Mesenchymal stem cell (in vitro differentiated cells and primary cell): ENCODE data around the gene TTLL11.

Experiments used
- DNase-seq: peaks from one replicate; pipeline ENCODE4 v3.0.0-alpha.2; 2013
- H2AFZ ChIP-seq: one replicate; pipeline ENCODE4 v1.6.1; 2013; ENCODE audit warnings: low read depth, mild to moderate bottlenecking, control low read depth, inconsistent platforms, low read length, moderate library complexity
- H2AK5ac ChIP-seq: 2 replicates; pipeline ENCODE4 v1.6.1; 2013; ENCODE audit warnings: low read length, moderate library complexity, mild to moderate bottlenecking, inconsistent platforms; ENCODE audit not compliant: severe bottlenecking
- H2BK120ac ChIP-seq: one replicate; pipeline ENCODE4 v1.6.1; 2013; ENCODE audit warnings: low read depth, mild to moderate bottlenecking, inconsistent platforms, low read length, moderate library complexity
- H2BK12ac ChIP-seq, 2 experiments: one replicate each; pipeline ENCODE4 v1.6.1; 2013; ENCODE audit warnings: inconsistent platforms in 2 of 2, low read length in 2 of 2, mild to moderate bottlenecking in 2 of 2, moderate library complexity in 2 of 2, control low read depth in 1 of 2
- H2BK15ac ChIP-seq: one replicate; pipeline ENCODE4 v1.6.1; 2013; ENCODE audit warnings: mild to moderate bottlenecking, low read depth, inconsistent platforms; ENCODE audit not compliant: poor library complexity, severe bottlenecking
- H2BK5ac ChIP-seq: 2 replicates; pipeline ENCODE4 v1.6.1; 2013; ENCODE audit warnings: low read depth, mild to moderate bottlenecking, low read length, control low read depth, inconsistent platforms; ENCODE audit not compliant: poor library complexity, severe bottlenecking
- H3K14ac ChIP-seq, 2 experiments: one replicate each; pipeline ENCODE4 v1.6.1; 2013; ENCODE audit warnings: inconsistent platforms in 2 of 2, low read length in 2 of 2, control low read depth in 1 of 2, mild to moderate bottlenecking in 1 of 2, moderate library complexity in 1 of 2
- H3K18ac ChIP-seq, 2 experiments: one replicate each; pipeline ENCODE4 v1.6.1; 2013; ENCODE audit warnings: inconsistent platforms in 2 of 2, low read length in 2 of 2, control low read depth in 1 of 2, low read depth in 1 of 2, mild to moderate bottlenecking in 1 of 2
- H3K23ac ChIP-seq, 2 experiments: one replicate each; pipeline ENCODE4 v1.6.1; 2013; ENCODE audit warnings: inconsistent platforms in 2 of 2, low read length in 2 of 2, mild to moderate bottlenecking in 2 of 2, moderate library complexity in 2 of 2, control low read depth in 1 of 2
- H3K27ac ChIP-seq: 2 replicates; pipeline ENCODE4 v1.5.1; 2013; ENCODE audit warnings: mild to moderate bottlenecking, moderate library complexity, low read length, control low read depth, inconsistent platforms; ENCODE audit not compliant: poor library complexity, severe bottlenecking
- H3K27me3 ChIP-seq, 2 experiments: 2 replicates each; pipeline versions ENCODE4 v1.6.1 to v1.7.0; 2013; ENCODE audit warnings: low read length in 2 of 2, mild to moderate bottlenecking in 2 of 2, moderate library complexity in 2 of 2, control low read depth in 1 of 2, inconsistent platforms in 1 of 2; ENCODE audit not compliant: control insufficient read depth in 1 of 2, insufficient read depth in 1 of 2
- H3K36me3 ChIP-seq, 2 experiments: 2 replicates each; pipeline versions ENCODE4 v1.6.1 to v1.7.0; 2013; ENCODE audit warnings: low read length in 2 of 2, control low read depth in 1 of 2, inconsistent platforms in 1 of 2, low read depth in 1 of 2, mild to moderate bottlenecking in 1 of 2; ENCODE audit not compliant: insufficient read depth in 2 of 2, control insufficient read depth in 1 of 2
- H3K4ac ChIP-seq, 2 experiments: one replicate each; pipeline ENCODE4 v1.6.1; 2013; ENCODE audit warnings: inconsistent platforms in 2 of 2, low read length in 2 of 2, mild to moderate bottlenecking in 2 of 2, moderate library complexity in 2 of 2, control low read depth in 1 of 2, low read depth in 1 of 2
- H3K4me1 ChIP-seq: 2 replicates; pipeline ENCODE4 v1.6.1; 2013; ENCODE audit warnings: low read depth, low read length, control low read depth; ENCODE audit not compliant: control insufficient read depth, insufficient read depth
- H3K4me2 ChIP-seq: 2 replicates; pipeline ENCODE4 v1.6.1; 2013; ENCODE audit warnings: low read length, mild to moderate bottlenecking, inconsistent platforms; ENCODE audit not compliant: poor library complexity, severe bottlenecking
- H3K4me3 ChIP-seq, 2 experiments: 2 replicates each; pipeline versions ENCODE4 v1.5.1 to v1.7.0; 2013; ENCODE audit warnings: low read length in 2 of 2, mild to moderate bottlenecking in 2 of 2, control low read depth in 1 of 2, low read depth in 1 of 2; ENCODE audit not compliant: insufficient read depth in 1 of 2
- H3K79me1 ChIP-seq: replicated peaks from 2 replicates; pipeline ENCODE4 v1.6.1; 2013; ENCODE audit warnings: mild to moderate bottlenecking, control low read depth, low read length, inconsistent platforms; ENCODE audit not compliant: poor library complexity, severe bottlenecking
- H3K9ac ChIP-seq: 2 replicates; pipeline ENCODE4 v1.7.0; 2013; ENCODE audit warnings: mild to moderate bottlenecking, low read length, moderate library complexity
- H3K9me3 ChIP-seq: 2 replicates; pipeline ENCODE4 v1.7.0; 2013; ENCODE audit warnings: mild to moderate bottlenecking, low read length; ENCODE audit not compliant: control insufficient read depth
- H4K8ac ChIP-seq: one replicate; pipeline ENCODE4 v1.6.1; 2013; ENCODE audit warnings: inconsistent platforms, mild to moderate bottlenecking, low read length, moderate library complexity
- H4K91ac ChIP-seq: one replicate; pipeline ENCODE4 v1.6.1; 2013; ENCODE audit warnings: mild to moderate bottlenecking, low read length, inconsistent platforms
- WGBS: methylation state at CpG from one replicate; pipeline ENCODE4 v1.1.7; 2013; ENCODE audit warnings: mixed read lengths; 5-methylcytosine and 5-hydroxymethylcytosine counted together

Gene TTLL11

DNA sequence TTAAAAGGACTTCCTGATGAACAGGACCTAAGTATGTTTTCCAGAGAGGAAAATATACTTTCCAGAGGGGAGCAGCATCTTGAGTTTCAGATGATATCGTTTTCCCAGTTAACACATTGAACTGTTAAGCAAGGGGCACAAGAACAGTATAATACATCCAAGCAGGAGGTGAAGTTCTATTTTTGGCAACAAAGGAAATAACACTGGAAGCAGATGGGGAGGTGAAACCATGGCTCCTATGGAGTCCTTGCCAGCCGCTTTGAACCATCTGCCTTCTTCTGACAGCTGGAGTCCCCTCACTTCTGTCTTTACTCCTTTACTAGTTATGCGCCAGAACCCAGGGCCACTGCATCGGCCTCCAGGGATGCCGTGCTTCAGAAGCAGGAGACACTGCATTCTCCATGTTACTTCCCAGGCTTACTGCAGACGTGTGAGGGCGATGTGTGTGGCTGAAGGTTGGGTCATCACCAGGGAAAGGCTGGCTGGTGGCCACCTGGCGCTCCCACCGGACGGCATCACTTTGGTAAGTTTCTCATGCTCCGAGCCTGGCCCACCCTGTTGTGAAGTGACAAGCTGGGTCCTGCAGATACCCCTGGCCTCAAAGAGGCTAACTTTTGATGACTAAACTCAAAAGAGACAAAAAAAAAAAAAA is 77.8 kb downstream of the TTLL11 start:
- Histone ChIP-seq H2BK120ac (no peak overlapping the region), H2BK5ac (no peak overlapping the region), H3K36me3 (no peaks in the 10 kb centered on the region), H3K4me2 (no peak overlapping the region), H3K14ac (no peak overlapping the region), H3K9me3 (no peaks in the 10 kb centered on the region), H3K79me1 (no peaks in the 10 kb centered on the region), H4K91ac (no peak overlapping the region), H2BK15ac (no peak overlapping the region), H2AK5ac (no peak overlapping the region), H3K23ac (no peak overlapping the region), H2AFZ (no peak overlapping the region), H3K27ac (no peak overlapping the region), H3K18ac (no peak overlapping the region), H4K8ac (no peak overlapping the region), H3K27me3 (no peaks in the 10 kb centered on the region), H3K9ac (no peak overlapping the region), H3K4me1 (no peaks in the 10 kb centered on the region), H2BK12ac (no peak overlapping the region), H3K4ac (no peak overlapping the region), H3K4me3 (no peak overlapping the region)
- 86% methylated on average over 10 of the region's 11 CpGs for WGBS
- DNase-seq = no peak

DNA sequence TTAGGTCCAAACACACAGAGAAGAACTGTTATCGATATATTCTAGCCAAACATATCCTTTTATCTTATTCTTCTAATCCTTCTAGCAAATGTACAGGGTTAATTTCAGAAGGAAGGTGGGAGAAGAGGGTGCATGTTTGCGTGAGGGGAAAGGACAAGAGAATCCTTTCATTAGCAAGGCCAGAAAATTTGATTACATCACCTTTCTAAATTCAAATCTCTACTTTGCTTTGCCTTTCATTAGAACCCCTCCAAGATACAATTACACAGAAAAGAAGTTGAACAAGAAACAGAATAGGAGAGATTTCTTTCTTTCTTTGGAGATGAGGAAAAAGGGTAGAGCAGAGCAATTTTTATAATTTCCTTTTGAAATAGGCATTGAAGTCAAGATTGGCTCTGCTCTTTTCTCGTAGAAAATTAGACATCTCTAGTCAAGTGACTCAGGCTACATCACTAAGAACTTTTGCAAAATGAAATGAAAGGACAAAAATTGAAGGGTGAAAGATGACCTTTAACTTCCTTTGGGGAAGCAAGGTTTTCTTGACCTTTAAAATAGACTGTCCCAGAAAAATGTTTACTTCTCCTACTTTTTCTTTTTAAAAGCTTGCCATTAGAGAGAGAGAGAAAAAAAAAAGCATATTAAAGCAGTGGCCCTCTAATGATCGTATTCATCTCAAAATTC is 81.2 kb downstream of the TTLL11 start:
- H3K4ac ChIP-seq = no peak overlapping the region
- H3K36me3 ChIP-seq = no peaks in the 10 kb centered on the region
- no peak overlapping the region for H2BK12ac ChIP-seq
- H3K79me1 ChIP-seq = no peaks in the 10 kb centered on the region
- H3K14ac ChIP-seq = no peak overlapping the region
- H2BK120ac ChIP-seq = no peak overlapping the region
- no peak for DNase-seq
- no peaks in the 10 kb centered on the region for H3K4me1 ChIP-seq
- no peak overlapping the region for H3K4me3 ChIP-seq
- H2AK5ac ChIP-seq = no peak overlapping the region
- H4K8ac ChIP-seq = no peak overlapping the region
- no peak overlapping the region for H4K91ac ChIP-seq
- no peak overlapping the region for H3K18ac ChIP-seq
- H2AFZ ChIP-seq = no peak overlapping the region
- no peak overlapping the region for H3K4me2 ChIP-seq
- no peak overlapping the region for H2BK15ac ChIP-seq
- no peak overlapping the region for H3K9ac ChIP-seq
- no peak overlapping the region for H3K27ac ChIP-seq
- no peaks in the 10 kb centered on the region for H3K9me3 ChIP-seq
- H2BK5ac ChIP-seq = no peak overlapping the region
- H3K27me3 ChIP-seq = no peaks in the 10 kb centered on the region
- no peak overlapping the region for H3K23ac ChIP-seq
- WGBS = no CpG with 5 or more reads among the region's 4 CpGs

DNA sequence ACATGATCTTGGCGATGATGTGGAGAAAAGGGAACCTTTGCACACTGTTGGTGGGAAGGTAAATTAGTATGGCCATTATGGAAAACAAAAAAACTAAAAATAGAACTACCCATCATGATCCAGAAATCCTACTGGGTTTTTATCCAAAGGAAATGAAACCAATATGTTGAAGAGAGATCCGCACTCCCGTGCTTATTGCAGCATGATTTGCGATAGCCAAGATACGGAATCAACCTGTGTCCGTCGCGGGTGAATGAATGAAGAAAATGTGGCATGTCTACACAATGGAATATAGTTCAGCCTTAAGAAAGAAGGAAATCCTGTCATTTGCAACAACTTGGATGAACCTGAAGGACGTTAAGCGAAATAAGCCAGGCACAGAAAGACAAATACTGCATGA is 84.5 kb downstream of the TTLL11 start:
- Histone ChIP-seq H3K9ac (no peak overlapping the region), H2BK12ac (no peak overlapping the region), H3K27me3 (no peaks in the 10 kb centered on the region), H3K36me3 (no peaks in the 10 kb centered on the region), H4K91ac (no peak overlapping the region), H2BK120ac (no peak overlapping the region), H3K14ac (no peak overlapping the region), H3K9me3 (no peaks in the 10 kb centered on the region), H2BK5ac (no peak overlapping the region), H3K4me1 (no peaks in the 10 kb centered on the region), H2BK15ac (no peak overlapping the region), H2AFZ (no peak overlapping the region), H2AK5ac (no peak overlapping the region), H3K18ac (no peak overlapping the region), H3K27ac (no peak overlapping the region), H3K23ac (no peak overlapping the region), H4K8ac (no peak overlapping the region), H3K4ac (no peak overlapping the region), H3K4me3 (peak overlapping the region in 1 of 2 experiments; percentile 46), H3K4me2 (no peak overlapping the region), H3K79me1 (no peaks in the 10 kb centered on the region)
- no peak for DNase-seq
- WGBS = 94% methylated on average over 9 of the region's 10 CpGs

DNA sequence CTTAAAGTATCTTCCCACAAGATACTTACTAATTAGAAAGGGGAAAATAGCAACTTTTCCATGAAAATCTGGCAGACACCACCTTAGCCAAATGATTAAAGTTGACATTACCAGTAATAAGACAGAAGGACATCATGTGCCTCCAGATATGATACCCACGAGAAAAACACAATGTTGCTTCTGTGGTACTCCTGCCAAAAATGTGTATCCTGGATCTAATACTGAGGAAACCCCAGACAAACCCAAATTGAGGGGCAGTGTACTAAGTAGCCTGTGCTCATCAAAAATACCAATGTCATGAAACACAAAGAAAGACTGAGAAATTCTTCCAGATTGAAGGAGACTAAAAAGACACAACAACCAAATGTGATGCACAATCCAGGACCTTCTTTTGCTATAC is 85.3 kb downstream of the TTLL11 start:
- Histone ChIP-seq H3K23ac (no peak overlapping the region), H4K91ac (no peak overlapping the region), H2BK15ac (no peak overlapping the region), H3K18ac (no peak overlapping the region), H3K36me3 (no peaks in the 10 kb centered on the region), H3K27ac (no peak overlapping the region), H3K4ac (no peak overlapping the region), H3K4me2 (no peak overlapping the region), H3K9ac (no peak overlapping the region), H3K27me3 (no peaks in the 10 kb centered on the region), H3K79me1 (no peaks in the 10 kb centered on the region), H4K8ac (no peak overlapping the region), H2AK5ac (no peak overlapping the region), H2BK5ac (no peak overlapping the region), H3K9me3 (no peaks in the 10 kb centered on the region), H2AFZ (no peak overlapping the region), H3K14ac (no peak overlapping the region), H3K4me1 (no peaks in the 10 kb centered on the region), H2BK120ac (no peak overlapping the region), H2BK12ac (no peak overlapping the region), H3K4me3 (no peak overlapping the region)
- DNase-seq = no peak
- 68% methylated on average over 1 of the region's 1 CpG for whole genome bisulfite sequencing
